Calu3 (cell line): ENCODE measurements around the gene CILP2. TPM values are rescaled to one million over a fixed set of nuclear protein-coding genes. Genes with fewer than 3 reads are reported as not detected.

Source experiments
- BruUV-seq: library from RNA; stranded (reverse); fragments of 400-500 nt; replicated peaks from 2 replicates; lab custom pipeline; 2021; lab: Mats Ljungman, UMichigan
- CTCF ChIA-PET: fragments of 300-600 bp; sonication (Branson Sonifier 250); formaldehyde crosslinking; loops from one replicate; lab custom pipeline; 2022; ENCODE audit warnings: antibody characterized with exemption; lab: Charles Lee
- DNase-seq: peaks from one replicate; pipeline ENCODE4 v3.0.0; 2022
- H3K27ac Mint-ChIP-seq: one replicate; pipeline ENCODE4 v1.8.0; 2022; ENCODE audit warnings: mixed read lengths; ENCODE audit not compliant: unreplicated experiment
- H3K27me3 Mint-ChIP-seq: one replicate; pipeline ENCODE4 v1.8.0; 2022; ENCODE audit warnings: mixed read lengths; ENCODE audit not compliant: unreplicated experiment
- H3K36me3 Mint-ChIP-seq: one replicate; pipeline ENCODE4 v1.8.0; 2022; ENCODE audit warnings: mild to moderate bottlenecking, moderate library complexity, mixed read lengths; ENCODE audit not compliant: insufficient read depth, unreplicated experiment
- H3K4me1 Mint-ChIP-seq: one replicate; pipeline ENCODE4 v1.8.0; 2022; ENCODE audit warnings: mild to moderate bottlenecking, low read depth, mixed read lengths; ENCODE audit not compliant: unreplicated experiment
- H3K4me3 Mint-ChIP-seq: one replicate; pipeline ENCODE4 v1.8.0; 2022; ENCODE audit warnings: mild to moderate bottlenecking, low read depth, moderate library complexity, mixed read lengths; ENCODE audit not compliant: unreplicated experiment
- H3K9me3 Mint-ChIP-seq: one replicate; pipeline ENCODE4 v1.8.0; 2022; ENCODE audit warnings: low read depth, mixed read lengths; ENCODE audit not compliant: unreplicated experiment
- intact Hi-C: fragments of 100-400 bp; cut with micrococcal nuclease; formaldehyde crosslinking; loops from one replicate; pipeline ENCODE4 v1.10.0; 2022; ENCODE audit not compliant: unreplicated experiment
- total RNA-seq: library from RNA; stranded (reverse); gene quantifications from 2 replicates; pipeline ENCODE4 v1.2.3, GENCODE V29; 2022
- TF ChIP-seq, protein P1 (sequence below): fragments of 200-600 bp; IDR thresholded peaks from one replicate; pipeline ENCODE4 v1.8.0; 2022; ENCODE audit warnings: antibody characterized with exemption; ENCODE audit not compliant: unreplicated experiment

Gene CILP2
- total RNA-seq, 1 experiment from 2014 or later = 1.3 TPM

DNA sequence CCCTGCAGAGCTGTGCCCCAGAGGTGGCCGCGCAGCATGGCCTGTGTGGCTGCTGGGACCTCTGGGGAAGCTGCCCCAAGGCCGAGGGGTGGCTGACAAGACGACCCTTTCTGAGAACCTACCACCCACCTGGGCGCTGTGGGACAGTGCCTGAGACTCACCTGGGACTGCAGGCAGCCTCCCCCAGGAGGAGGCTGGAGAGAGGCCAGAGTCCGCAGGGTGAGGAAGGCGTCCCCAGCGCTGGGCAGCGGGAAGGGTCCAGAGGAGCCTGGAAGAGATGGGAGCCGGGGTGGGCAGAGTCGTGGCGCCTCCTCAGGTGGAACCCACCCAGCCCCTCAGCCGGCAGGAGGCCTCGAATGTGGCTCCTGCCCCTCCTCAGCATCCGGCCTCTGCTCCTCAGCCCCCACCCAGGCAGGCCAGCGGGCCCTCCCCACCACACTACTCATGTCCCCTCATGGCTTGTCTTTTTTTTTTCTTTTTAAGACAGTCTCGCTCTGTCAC, 25.3 kb downstream of the CILP2 start:
- Mint-ChIP-seq H3K27ac (no peak overlapping the region), H3K4me3 (no peak overlapping the region), H3K9me3 (no peaks in the 10 kb centered on the region), H3K4me1 (no peaks in the 10 kb centered on the region), H3K36me3 (no peaks in the 10 kb centered on the region), H3K27me3 (no peaks in the 10 kb centered on the region)
- BruUV-seq = no TSS peak
- DNase-seq = no peak
- CTCF ChIA-PET = no interaction called here
- intact Hi-C loops = no loop called here
- TF ChIP-seq, protein P1, sequence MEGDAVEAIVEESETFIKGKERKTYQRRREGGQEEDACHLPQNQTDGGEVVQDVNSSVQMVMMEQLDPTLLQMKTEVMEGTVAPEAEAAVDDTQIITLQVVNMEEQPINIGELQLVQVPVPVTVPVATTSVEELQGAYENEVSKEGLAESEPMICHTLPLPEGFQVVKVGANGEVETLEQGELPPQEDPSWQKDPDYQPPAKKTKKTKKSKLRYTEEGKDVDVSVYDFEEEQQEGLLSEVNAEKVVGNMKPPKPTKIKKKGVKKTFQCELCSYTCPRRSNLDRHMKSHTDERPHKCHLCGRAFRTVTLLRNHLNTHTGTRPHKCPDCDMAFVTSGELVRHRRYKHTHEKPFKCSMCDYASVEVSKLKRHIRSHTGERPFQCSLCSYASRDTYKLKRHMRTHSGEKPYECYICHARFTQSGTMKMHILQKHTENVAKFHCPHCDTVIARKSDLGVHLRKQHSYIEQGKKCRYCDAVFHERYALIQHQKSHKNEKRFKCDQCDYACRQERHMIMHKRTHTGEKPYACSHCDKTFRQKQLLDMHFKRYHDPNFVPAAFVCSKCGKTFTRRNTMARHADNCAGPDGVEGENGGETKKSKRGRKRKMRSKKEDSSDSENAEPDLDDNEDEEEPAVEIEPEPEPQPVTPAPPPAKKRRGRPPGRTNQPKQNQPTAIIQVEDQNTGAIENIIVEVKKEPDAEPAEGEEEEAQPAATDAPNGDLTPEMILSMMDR = no peak

GRCh38 chr19:19566306-19566705, 28.2 kb downstream of the CILP2 start:
- Mint-ChIP-seq H3K27me3 (no peaks in the 10 kb centered on the region), H3K4me1 (no peaks in the 10 kb centered on the region), H3K27ac (no peak overlapping the region), H3K9me3 (no peaks in the 10 kb centered on the region), H3K4me3 (no peak overlapping the region), H3K36me3 (no peaks in the 10 kb centered on the region)
- CTCF ChIA-PET = no interaction called here
- BruUV-seq = no TSS peak
- TF ChIP-seq, protein P1 = no peak
- no peak for DNase-seq
- intact Hi-C loops = no loop called here

DNA sequence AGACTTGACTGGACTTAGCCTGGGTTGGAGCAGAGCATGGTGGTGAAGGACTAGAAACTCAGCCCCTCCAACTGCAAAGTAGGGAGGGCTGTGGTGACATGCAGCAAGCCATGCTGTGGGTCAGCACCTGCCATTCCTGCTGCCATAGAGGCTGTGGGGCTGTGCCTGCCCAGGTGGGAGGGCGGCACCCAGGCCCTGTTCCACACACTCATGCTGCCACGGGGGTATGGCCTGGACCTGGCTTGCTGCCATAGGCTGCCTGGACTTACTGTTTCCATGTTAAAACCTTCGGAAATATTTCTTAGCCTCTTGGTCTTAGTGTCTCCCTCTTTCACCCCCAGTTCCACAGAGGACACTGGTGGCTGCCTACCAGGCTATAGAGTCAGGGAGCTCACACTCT, 29.3 kb downstream of the CILP2 start:
- CTCF ChIA-PET = interaction anchor here (1.3 kb wide), 1 partner anchor 9 kb away, joined by 7 read pairs; no protein-coding TSS in a partner anchor
- no TSS peak for BruUV-seq
- Mint-ChIP-seq H3K36me3 (no peaks in the 10 kb centered on the region), H3K4me3 (no peak overlapping the region), H3K27ac (no peak overlapping the region), H3K4me1 (no peaks in the 10 kb centered on the region), H3K9me3 (no peaks in the 10 kb centered on the region), H3K27me3 (no peaks in the 10 kb centered on the region)
- intact Hi-C loops = no loop called here
- TF ChIP-seq, protein P1 = no peak
- DNase-seq = no peak

- Mint-ChIP-seq H3K4me3 (no peak overlapping the region), H3K9me3 (no peaks in the 10 kb centered on the region), H3K4me1 (no peaks in the 10 kb centered on the region), H3K27me3 (no peaks in the 10 kb centered on the region), H3K36me3 (no peaks in the 10 kb centered on the region), H3K27ac (no peak overlapping the region)
- TF ChIP-seq, protein P1 = no peak
- intact Hi-C loops = no loop called here
- no peak for DNase-seq
- CTCF ChIA-PET = interaction anchor here (1.1 to 1.3 kb wide), 2 partner anchors 7 to 15 kb away, joined by 3 to 7 read pairs; no protein-coding TSS in a partner anchor
- BruUV-seq = no TSS peak
Observed at GRCh38 chr19:19568802-19569756, 31.0 kb downstream of the CILP2 start.
